HL-60 (cell line): ENCODE data around the gene DTX3.

Experiments used
- DNase-seq, 2 experiments: peaks; one replicate each; pipeline ENCODE4 v3.0.0-alpha.2; 2010 to 2020; ENCODE audit warnings: low read depth in 1 of 2, low spot score in 1 of 2
- H3K27ac ChIP-seq: fragments of 250-450 bp; sonication (Bioruptor Pico); replicated peaks from 2 replicates; pipeline ENCODE4 v1.5.1; 2020; ENCODE audit warnings: mild to moderate bottlenecking, moderate library complexity
- H3K27me3 ChIP-seq: fragments of 250-450 bp; sonication (Bioruptor Pico); 2 replicates; pipeline ENCODE4 v1.5.1; 2021; ENCODE audit warnings: mild to moderate bottlenecking, moderate library complexity; ENCODE audit not compliant: insufficient read depth, poor library complexity, severe bottlenecking
- H3K4me3 ChIP-seq: replicated peaks from 2 replicates; pipeline ENCODE4 v1.5.1; 2011; ENCODE audit warnings: mild to moderate bottlenecking, control low read depth, low read length; ENCODE audit not compliant: insufficient read depth
- GABPA ChIP-seq: IDR thresholded peaks from 2 replicates; pipeline ENCODE4 v1.6.1; 2012; ENCODE audit warnings: low read depth
- POLR2AphosphoS5 ChIP-seq: IDR thresholded peaks from 2 replicates; pipeline ENCODE4 v1.6.1; 2012; ENCODE audit warnings: low read depth
- SPI1 ChIP-seq: IDR thresholded peaks from 2 replicates; pipeline ENCODE4 v1.6.1; 2012; ENCODE audit warnings: low read depth, mild to moderate bottlenecking, borderline replicate concordance
- TF ChIP-seq, protein P1 (sequence below): IDR thresholded peaks from one replicate; pipeline ENCODE4 v1.5.1; 2011; ENCODE audit warnings: low read length, control low read depth, inconsistent platforms; ENCODE audit not compliant: insufficient read depth
- TF ChIP-seq, protein P2 (sequence below): IDR thresholded peaks from 2 replicates; pipeline ENCODE4 v1.6.1; 2012; ENCODE audit warnings: low read depth; ENCODE audit not compliant: insufficient replicate concordance

The DTX3 gene

GRCh38 chr12:57602544-57602943 is 2.1 kb upstream of the DTX3 start:
- TF ChIP-seq SPI1: no peak
- TF ChIP-seq POLR2AphosphoS5: no peak
- TF ChIP-seq GABPA: no peak
- TF ChIP-seq, protein P1, sequence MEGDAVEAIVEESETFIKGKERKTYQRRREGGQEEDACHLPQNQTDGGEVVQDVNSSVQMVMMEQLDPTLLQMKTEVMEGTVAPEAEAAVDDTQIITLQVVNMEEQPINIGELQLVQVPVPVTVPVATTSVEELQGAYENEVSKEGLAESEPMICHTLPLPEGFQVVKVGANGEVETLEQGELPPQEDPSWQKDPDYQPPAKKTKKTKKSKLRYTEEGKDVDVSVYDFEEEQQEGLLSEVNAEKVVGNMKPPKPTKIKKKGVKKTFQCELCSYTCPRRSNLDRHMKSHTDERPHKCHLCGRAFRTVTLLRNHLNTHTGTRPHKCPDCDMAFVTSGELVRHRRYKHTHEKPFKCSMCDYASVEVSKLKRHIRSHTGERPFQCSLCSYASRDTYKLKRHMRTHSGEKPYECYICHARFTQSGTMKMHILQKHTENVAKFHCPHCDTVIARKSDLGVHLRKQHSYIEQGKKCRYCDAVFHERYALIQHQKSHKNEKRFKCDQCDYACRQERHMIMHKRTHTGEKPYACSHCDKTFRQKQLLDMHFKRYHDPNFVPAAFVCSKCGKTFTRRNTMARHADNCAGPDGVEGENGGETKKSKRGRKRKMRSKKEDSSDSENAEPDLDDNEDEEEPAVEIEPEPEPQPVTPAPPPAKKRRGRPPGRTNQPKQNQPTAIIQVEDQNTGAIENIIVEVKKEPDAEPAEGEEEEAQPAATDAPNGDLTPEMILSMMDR: no peak
- TF ChIP-seq, protein P2, sequence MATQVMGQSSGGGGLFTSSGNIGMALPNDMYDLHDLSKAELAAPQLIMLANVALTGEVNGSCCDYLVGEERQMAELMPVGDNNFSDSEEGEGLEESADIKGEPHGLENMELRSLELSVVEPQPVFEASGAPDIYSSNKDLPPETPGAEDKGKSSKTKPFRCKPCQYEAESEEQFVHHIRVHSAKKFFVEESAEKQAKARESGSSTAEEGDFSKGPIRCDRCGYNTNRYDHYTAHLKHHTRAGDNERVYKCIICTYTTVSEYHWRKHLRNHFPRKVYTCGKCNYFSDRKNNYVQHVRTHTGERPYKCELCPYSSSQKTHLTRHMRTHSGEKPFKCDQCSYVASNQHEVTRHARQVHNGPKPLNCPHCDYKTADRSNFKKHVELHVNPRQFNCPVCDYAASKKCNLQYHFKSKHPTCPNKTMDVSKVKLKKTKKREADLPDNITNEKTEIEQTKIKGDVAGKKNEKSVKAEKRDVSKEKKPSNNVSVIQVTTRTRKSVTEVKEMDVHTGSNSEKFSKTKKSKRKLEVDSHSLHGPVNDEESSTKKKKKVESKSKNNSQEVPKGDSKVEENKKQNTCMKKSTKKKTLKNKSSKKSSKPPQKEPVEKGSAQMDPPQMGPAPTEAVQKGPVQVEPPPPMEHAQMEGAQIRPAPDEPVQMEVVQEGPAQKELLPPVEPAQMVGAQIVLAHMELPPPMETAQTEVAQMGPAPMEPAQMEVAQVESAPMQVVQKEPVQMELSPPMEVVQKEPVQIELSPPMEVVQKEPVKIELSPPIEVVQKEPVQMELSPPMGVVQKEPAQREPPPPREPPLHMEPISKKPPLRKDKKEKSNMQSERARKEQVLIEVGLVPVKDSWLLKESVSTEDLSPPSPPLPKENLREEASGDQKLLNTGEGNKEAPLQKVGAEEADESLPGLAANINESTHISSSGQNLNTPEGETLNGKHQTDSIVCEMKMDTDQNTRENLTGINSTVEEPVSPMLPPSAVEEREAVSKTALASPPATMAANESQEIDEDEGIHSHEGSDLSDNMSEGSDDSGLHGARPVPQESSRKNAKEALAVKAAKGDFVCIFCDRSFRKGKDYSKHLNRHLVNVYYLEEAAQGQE: no peak
- H3K27ac ChIP-seq: no peak overlapping the region
- no peak overlapping the region for H3K4me3 ChIP-seq
- no peak for DNase-seq
- H3K27me3 ChIP-seq: peaks cover 20% of the 10 kb centered on the region

DNA sequence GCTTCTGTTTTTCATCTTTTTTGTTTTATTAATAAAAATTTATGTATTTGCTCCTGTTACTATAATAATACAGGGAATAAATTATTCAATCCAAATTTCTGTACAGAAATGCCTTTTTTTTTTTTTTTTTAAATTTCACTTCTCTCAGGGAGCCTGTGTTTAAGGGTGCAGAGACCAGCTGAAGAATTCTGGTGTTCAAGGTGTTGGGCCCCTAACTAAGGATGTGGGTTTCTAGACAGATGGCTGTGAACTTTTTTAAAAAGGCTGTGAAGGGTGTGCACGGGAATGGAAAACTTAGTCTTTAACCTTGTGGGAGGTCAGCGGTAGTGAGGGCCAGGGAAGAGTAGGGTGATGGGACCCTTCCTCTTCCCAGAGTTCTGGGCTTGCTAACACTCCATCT is 1.3 kb upstream of the DTX3 start:
- TF ChIP-seq SPI1 (no peak), POLR2AphosphoS5 (no peak), GABPA (no peak)
- TF ChIP-seq, protein P2: no peak
- TF ChIP-seq, protein P1: no peak
- Histone ChIP-seq H3K4me3 (no peak overlapping the region), H3K27ac (no peak overlapping the region), H3K27me3 (peaks cover 22% of the 10 kb centered on the region)
- DNase-seq: no peak

DNA sequence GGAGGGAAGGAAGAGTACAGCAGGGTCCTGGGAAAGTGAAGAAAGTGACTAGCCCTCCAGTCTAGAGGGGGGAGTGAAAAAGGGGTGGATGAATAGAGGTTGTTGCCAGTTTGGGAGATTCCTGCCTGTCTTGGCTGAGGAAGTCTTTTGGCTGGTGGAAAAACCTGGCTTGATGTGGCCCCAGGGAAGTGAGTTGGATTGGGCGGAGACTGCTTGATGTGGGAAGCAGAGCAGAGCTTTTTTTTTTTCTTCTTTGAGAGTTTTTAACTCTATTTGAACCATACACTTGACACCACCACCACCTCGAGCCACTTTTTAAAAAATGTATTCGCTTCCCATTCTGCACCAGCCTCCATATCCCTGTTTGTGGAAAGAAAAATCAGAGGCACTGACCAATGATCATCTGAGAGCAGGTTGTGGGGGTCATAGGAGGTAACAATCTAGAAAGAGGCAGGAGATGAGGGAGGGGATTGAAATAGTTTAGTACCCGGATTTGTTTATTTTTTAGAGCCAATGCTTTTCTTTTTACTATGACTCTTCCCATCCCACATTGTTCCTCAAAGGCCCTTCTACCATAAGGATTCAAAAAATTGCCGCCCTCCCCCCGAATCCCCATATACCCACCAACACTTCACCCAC is 690 bp upstream of the DTX3 start:
- TF ChIP-seq, protein P1: no peak
- TF ChIP-seq, protein P2: no peak
- TF ChIP-seq SPI1 (no peak), GABPA (no peak), POLR2AphosphoS5 (no peak)
- no peak overlapping the region for H3K27ac ChIP-seq
- H3K4me3 ChIP-seq: no peak overlapping the region
- peaks cover 28% of the 10 kb centered on the region for H3K27me3 ChIP-seq
- DNase-seq: no peak
